ENCODE results near the gene IMPDH1. TPM values are rescaled to one million over a fixed set of nuclear protein-coding genes. Genes with fewer than 3 reads are reported as not detected.

The IMPDH1 gene
- polyA plus RNA-seq, 6 donors from 2014 or later = 24.6 to 39.6 (median 26.8) TPM

GRCh38 chr7:128352636-128353035 lies 57.1 kb downstream of the IMPDH1 start:
- no peak for ATAC-seq (ENCODE audit: low read depth in 2 of 2)
- DNase-seq = no peak
- peaks cover 3 to 5% (median 4%) of the 10 kb centered on the region in 3 donors for H3K4me1 Mint-ChIP-seq
- peak overlapping the region; percentile 15 to 89 (median 60) for H3K4me3 Mint-ChIP-seq
- H3K27ac Mint-ChIP-seq = no peak overlapping the region
- peaks cover 39 to 67% (median 63%) of the 10 kb centered on the region in 3 donors for H3K27me3 Mint-ChIP-seq
- H3K36me3 Mint-ChIP-seq = peaks cover 0 to 10% of the 10 kb centered on the region in 2 donors
- H3K9me3 Mint-ChIP-seq = no peaks in the 10 kb centered on the region

- H3K4me1 Mint-ChIP-seq = peaks cover 3 to 5% (median 4%) of the 10 kb centered on the region in 3 donors
- DNase-seq (no peak), ATAC-seq (ENCODE audit: low read depth in 2 of 2) (peak; percentile 57 to 62)
- H3K4me3 Mint-ChIP-seq = peak overlapping the region in 1 of 8 donors; percentile 77
- H3K36me3 Mint-ChIP-seq = peaks cover 0 to 10% of the 10 kb centered on the region in 2 donors
- peaks cover 42 to 72% (median 67%) of the 10 kb centered on the region in 3 donors for H3K27me3 Mint-ChIP-seq
- no peaks in the 10 kb centered on the region for H3K9me3 Mint-ChIP-seq
- H3K27ac Mint-ChIP-seq = no peak overlapping the region
These were observed 57.6 kb downstream of the IMPDH1 start for GRCh38 chr7:128352153-128352537.

- Mint-ChIP-seq H3K27ac (no peak overlapping the region), H3K36me3 (peaks cover 0 to 10% of the 10 kb centered on the region in 2 donors), H3K4me1 (peaks cover 3 to 5% (median 4%) of the 10 kb centered on the region in 3 donors), H3K4me3 (peak overlapping the region in 4 of 8 donors; percentile 25 to 67 (median 56)), H3K9me3 (no peaks in the 10 kb centered on the region), H3K27me3 (peaks cover 42 to 72% (median 67%) of the 10 kb centered on the region in 3 donors)
- DNase-seq (no peak), ATAC-seq (ENCODE audit: low read depth in 2 of 2) (peak; percentile 45 to 47)
These were observed 58.3 kb downstream of the IMPDH1 start for GRCh38 chr7:128351296-128352152.

- ATAC-seq (ENCODE audit: low read depth in 2 of 2) = no peak
- H3K4me3 Mint-ChIP-seq = peak overlapping the region in 7 of 8 donors; percentile 20 to 80 (median 61)
- no peak for DNase-seq
- peaks cover 0 to 10% of the 10 kb centered on the region in 2 donors for H3K36me3 Mint-ChIP-seq
- no peak overlapping the region for H3K27ac Mint-ChIP-seq
- peaks cover 41 to 68% (median 64%) of the 10 kb centered on the region in 3 donors for H3K27me3 Mint-ChIP-seq
- no peaks in the 10 kb centered on the region for H3K9me3 Mint-ChIP-seq
- peaks cover 3 to 5% (median 4%) of the 10 kb centered on the region in 3 donors for H3K4me1 Mint-ChIP-seq
These were observed 59.0 kb downstream of the IMPDH1 start for GRCh38 chr7:128350708-128351295.

- Mint-ChIP-seq H3K4me3 (peak overlapping the region in 3 of 8 donors; percentile 57 to 74 (median 69)), H3K27ac (no peak overlapping the region)
These were observed 60.3 kb downstream of the IMPDH1 start for GRCh38 chr7:128349466-128349825.

GRCh38 chr7:128347647-128348097 lies 62.1 kb downstream of the IMPDH1 start:
- Mint-ChIP-seq H3K4me3 (peak overlapping the region in 1 of 8 donors; percentile 55), H3K36me3 (peaks cover 0 to under 1% of the 10 kb centered on the region in 2 donors), H3K9me3 (no peaks in the 10 kb centered on the region), H3K27me3 (peaks cover 19 to 41% (median 38%) of the 10 kb centered on the region in 3 donors), H3K4me1 (peaks cover 5 to 11% (median 6%) of the 10 kb centered on the region in 3 donors), H3K27ac (peak overlapping the region in 1 of 6 donors; percentile 50)
- ATAC-seq (ENCODE audit: low read depth in 2 of 2) (no peak), DNase-seq (no peak)

More at GRCh38 chr7:128349466-128349825, 60.3 kb downstream of the IMPDH1 start:
- Mint-ChIP-seq H3K27me3 (peaks cover 33 to 58% (median 56%) of the 10 kb centered on the region in 3 donors), H3K36me3 (peaks cover 0 to 10% of the 10 kb centered on the region in 2 donors), H3K4me1 (peaks cover 3 to 5% (median 4%) of the 10 kb centered on the region in 3 donors), H3K9me3 (no peaks in the 10 kb centered on the region)
- DNase-seq (no peak), ATAC-seq (ENCODE audit: low read depth in 2 of 2) (no peak)

- Mint-ChIP-seq H3K36me3 (no peaks in the 10 kb centered on the region), H3K27ac (no peak overlapping the region), H3K27me3 (peaks cover 13 to 22% (median 21%) of the 10 kb centered on the region in 3 donors), H3K4me3 (peak overlapping the region in 5 of 8 donors; percentile 47 to 99 (median 68)), H3K4me1 (peaks cover 9 to 33% (median 15%) of the 10 kb centered on the region in 3 donors), H3K9me3 (no peaks in the 10 kb centered on the region)
- DNase-seq (no peak), ATAC-seq (ENCODE audit: low read depth in 2 of 2) (no peak)
These were observed 65.4 kb downstream of the IMPDH1 start for GRCh38 chr7:128344431-128344774.

GRCh38 chr7:128343554-128344430 lies 66.0 kb downstream of the IMPDH1 start, which contains the start of gene RBM28:
TSS of gene RBM28 (minus strand) at chr7:128343908. CDS start at chr7:128343793, 115 bp downstream.
- peak within 1 kb of the TSS; percentile 94 to 99 (median 98) for H3K4me3 Mint-ChIP-seq
- peaks cover 9 to 16% (median 14%) of the 10 kb centered on the region in 3 donors for H3K27me3 Mint-ChIP-seq
- peak; percentile 88 for DNase-seq
- no peaks in the 10 kb centered on the region for H3K36me3 Mint-ChIP-seq
- no peaks in the 10 kb centered on the region for H3K9me3 Mint-ChIP-seq
- H3K4me1 Mint-ChIP-seq = peaks cover 9 to 33% (median 15%) of the 10 kb centered on the region in 3 donors
- peak; percentile 88 to 94 for ATAC-seq (ENCODE audit: low read depth in 2 of 2)
- peak within 1 kb of the TSS; percentile 90 to 97 (median 95) for H3K27ac Mint-ChIP-seq

Other genes starting within 250 kb of the IMPDH1 start
- gene LEP, start 168.7 kb downstream of the IMPDH1 start, polyA plus RNA-seq (ENCODE audit: low read depth in 6 of 6) = not detected
- 10 to 100 TPM in 1 of 6 donors, 1 to 10 TPM in 4, under 1 TPM in 1; 0.03 to 10.2 (median 5.5) TPM for gene RBM28, start 66.1 kb downstream of the IMPDH1 start, polyA plus RNA-seq (ENCODE audit: low read depth in 6 of 6)
- not detected for gene PRRT4, start 48.3 kb downstream of the IMPDH1 start, polyA plus RNA-seq (ENCODE audit: low read depth in 6 of 6)
- gene HILPDA, start 45.9 kb upstream of the IMPDH1 start, polyA plus RNA-seq (ENCODE audit: low read depth in 6 of 6) = 10 to 100 TPM; 11.2 to 20.3 (median 13.1) TPM
- 10 to 100 TPM in 5 of 6 donors, 1 to 10 TPM in 1; 7.8 to 25.4 (median 13.2) TPM for gene METTL2B, start 66.8 kb upstream of the IMPDH1 start, polyA plus RNA-seq (ENCODE audit: low read depth in 6 of 6)

Measured in naive B cell (primary cell).